GM19468 (cell line): ENCODE results near the gene SLC22A16.

Source experiments
- ATAC-seq: cut with Tn5 transposase; IDR thresholded peaks from one replicate; pipeline ENCODE4 v1.9.1; 2021; ENCODE audit warnings: mild to moderate bottlenecking, moderate library complexity, moderate number of reproducible peaks; ENCODE audit not compliant: unreplicated experiment; ENCODE audit errors: extremely low read depth

SLC22A16 gene

DNA sequence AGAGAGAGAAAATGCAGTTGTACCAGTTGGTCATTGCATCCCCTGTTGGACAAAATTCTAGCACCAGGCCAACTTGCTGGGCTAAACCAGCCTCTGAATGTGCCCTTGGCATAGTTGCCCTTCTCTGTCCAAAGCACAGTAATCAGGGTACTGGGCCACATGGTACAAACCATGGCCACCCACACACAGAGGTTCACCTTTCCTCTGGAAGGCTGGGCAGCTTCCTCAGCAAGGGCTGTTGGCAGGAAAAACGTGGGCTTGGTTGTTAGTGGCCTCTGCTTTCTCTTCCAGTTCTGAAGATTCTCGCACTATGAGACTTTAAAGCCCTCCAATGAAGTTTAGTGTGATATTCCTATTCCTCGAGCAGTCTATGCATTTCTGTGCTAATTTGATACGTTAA is 61.7 kb downstream of the SLC22A16 start:
- ATAC-seq: no peak

DNA sequence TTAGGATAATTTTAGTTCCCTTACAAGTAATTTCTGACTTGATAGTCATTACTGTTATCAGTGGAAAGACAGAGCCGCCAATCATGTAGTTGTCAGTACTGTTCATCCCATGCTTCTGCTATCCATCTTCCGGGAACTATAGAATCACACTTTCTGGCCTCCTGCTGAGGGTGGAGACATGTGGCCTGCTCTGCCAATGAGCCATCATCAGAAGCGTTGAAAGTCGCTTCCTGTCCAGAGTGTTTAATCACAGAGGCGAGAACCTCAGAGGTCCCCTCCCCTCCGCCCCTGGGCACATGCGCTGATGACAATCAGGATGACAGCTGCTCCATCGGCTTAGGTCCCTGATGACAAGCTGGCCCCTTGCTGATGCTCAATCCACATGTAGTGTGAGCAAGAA is 64.1 kb downstream of the SLC22A16 start:
- ATAC-seq: no peak

DNA sequence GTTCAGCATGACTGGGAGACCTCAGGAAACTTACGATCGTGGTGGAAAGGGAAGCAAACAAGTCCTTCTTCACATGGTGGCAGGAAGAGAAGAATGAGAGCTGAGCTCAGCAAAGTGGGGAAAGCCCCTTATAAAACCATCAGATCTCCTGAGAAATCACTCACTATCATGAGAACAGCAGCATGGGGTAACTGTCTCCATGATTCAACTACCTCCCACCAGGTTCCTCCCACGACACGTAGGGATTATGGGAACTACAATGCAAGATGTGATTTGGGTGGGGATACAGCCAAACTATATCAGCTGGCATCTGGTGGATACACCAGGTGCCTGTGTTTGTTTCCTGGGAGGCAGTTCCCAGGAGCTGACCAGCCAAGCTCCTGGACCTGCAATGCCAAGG is 65.9 kb downstream of the SLC22A16 start:
- ATAC-seq: no peak

DNA sequence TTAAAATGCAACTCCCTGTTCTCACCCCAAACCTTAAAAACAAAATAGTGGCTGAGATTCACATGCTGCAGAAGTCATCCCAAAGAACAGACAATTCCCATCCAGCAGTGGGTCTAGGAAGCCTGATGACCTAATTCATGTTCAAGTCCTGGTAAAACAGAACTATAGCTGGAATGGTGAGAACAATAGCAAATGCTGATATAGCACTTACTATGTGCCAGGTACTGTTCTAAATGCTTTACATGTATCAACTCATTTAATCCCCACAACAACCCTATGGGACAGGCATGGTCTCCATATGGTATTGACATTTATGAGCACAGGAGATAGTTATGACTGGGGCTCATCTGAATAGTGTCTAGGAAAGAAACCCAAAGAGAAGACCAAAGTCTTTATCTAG is 66.6 kb downstream of the SLC22A16 start:
- ATAC-seq: no peak

DNA sequence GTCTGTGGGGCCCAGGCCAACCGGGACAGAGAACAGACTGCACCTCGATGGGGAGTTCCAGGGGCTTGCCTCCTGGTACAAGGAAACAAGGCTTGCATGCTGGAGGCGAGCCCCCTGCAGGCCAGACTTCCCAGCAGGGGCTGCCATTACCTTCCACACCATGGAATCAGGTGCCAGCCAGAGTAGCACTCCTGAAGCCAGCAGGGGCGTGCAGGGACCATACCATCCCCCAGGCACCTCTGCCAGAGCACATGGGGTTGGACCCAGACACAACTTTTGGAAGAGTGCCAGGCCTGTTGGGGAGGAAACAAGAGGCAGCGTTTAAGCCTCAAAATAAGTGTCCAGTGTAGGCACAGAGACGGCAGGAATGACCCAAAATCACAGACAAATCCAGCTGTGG is 67.5 kb downstream of the SLC22A16 start:
- ATAC-seq: no peak

DNA sequence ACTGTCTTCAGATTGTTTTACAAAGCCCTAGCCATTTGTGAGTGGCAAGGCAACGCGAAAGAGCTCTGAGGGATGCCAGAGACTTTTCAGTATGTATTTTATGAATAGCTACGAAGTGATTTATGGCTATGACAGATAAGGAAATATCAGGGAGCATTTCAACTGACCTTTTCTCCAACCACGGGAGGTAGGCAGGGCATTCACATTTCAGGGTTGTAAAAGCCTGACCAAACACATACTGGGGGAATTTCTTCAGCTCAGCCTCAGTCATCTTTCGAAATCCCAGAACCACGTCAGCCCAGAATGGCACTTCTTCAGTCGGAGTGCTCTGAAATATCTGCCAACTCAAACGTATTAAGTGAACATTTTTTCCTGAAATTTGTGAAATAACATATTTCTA is 71.8 kb downstream of the SLC22A16 start:
- no peak for ATAC-seq

DNA sequence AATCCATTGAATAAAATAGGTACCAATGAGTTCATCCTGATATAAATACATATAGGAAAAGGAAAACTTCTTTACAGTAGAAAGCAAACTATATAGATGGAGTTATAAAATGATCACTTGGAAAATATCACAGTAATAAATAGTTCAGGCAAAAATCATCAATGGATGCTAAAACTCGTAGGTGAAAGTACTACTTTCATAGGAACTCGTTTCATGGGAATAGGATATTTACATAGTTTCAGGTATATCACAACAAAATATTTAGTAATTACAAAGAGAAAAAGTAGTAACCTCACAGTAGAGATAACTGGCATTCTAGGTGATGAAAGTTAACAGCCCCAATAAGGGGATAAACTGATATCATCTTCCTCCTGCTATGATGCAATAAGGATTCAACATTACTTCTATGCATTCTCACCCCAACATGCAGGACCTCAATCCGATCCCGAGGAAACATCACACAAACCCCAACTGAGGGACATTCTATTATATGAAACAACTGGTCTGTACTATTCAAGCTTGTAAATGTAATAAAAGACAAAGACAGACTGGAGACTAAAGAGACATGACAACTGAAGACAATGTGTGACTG is 74.7 kb downstream of the SLC22A16 start:
- ATAC-seq: no peak

DNA sequence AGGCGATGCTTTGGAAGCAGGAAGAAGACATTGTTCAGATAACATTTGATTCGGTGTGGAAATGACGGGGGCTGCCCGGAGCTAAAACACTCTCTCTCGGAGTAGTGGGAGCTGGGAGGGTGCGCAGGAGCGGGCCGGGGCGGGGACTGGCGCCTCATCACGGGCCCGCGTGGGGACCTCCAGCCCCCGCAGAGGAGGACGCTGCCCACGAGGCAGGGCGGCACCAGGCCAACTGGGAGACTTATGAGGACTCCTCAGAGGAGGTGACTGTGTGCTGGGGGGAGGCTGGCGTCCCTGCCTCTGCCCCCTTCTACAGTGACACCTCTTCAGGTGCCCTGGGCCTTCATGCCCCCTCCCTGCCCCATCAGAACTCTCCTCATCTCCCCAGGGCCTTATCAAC is 76.2 kb downstream of the SLC22A16 start:
- ATAC-seq: no peak

DNA sequence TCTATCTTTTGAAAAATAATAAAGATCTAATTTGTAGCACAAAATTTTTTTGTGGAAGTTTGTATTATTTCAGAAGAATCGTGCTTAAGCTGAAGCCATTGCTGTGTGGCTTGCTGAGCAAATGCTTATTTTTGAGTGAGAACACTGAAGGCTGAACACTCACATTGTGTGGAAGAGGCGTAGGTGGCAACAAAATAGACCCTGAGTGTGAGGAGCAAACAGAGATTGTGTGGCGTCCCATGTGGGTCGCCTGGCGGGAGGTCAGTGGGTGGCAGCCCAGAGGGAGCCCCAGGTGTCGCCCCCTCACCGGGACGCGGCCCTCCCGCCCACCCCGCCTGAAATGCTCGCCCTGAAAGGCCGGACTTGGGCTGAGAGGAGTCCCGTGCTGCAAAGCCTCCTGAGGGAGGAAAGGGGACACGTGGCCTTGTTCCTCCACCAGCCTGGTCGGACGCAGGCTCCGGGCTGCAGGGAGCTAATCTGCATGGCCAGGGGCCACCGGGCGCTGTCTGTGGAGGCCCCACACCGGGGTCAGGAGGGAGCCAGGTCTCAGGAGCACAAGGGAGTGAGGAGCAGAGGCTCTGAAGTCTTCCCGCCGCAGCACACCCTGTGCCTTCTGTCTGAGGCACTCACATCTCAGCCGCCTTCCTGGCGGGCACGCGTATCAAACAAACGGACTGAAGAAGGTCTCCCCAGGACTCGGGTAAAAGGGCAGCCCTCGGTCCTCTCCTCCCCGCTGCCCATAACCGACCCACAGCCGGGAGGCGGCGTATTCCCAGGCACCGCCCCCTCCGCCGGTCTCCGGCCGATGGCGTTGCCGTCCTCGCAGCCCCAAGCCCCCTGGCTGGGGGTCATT is 77.0 kb downstream of the SLC22A16 start:
- ATAC-seq: no peak

DNA sequence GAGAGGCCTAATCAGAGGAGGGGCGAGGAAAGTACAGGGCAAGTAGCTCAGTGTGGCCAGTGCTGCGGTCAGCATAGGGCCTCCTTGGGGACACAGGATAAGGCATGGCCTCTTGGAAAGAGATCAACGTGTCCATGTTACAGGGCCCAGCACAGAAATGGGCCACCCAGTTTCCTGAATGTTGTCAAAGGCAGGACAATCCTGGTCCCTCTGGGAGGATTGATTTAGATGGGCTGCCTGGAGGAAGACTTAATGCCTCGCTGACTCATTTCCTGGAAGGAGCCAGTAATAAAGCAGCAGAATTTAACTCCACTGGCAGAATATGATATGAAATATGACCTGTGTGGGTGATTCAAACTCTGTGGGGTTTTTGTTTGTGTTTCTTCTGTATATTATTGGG is 77.6 kb downstream of the SLC22A16 start:
- ATAC-seq: no peak

DNA sequence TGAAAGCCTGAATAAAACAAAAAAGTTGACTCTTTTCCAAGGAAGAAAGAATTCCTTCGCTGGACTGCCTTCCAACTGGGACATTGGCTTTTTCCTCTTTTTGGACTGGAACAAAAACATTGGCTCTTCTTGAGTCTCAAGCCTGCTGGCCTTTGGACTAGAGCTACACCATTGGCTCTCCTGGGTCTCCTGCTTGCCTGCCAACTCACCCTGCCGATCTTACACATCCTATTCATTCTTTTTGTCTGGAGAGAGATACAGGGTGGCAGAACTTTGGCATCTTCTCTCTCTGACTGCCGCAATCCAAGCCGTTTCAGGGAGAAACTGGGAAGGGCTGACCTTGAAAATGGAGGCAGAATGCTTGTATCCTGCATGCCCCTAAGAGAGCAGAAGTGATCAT is 81.2 kb downstream of the SLC22A16 start:
- ATAC-seq: no peak

DNA sequence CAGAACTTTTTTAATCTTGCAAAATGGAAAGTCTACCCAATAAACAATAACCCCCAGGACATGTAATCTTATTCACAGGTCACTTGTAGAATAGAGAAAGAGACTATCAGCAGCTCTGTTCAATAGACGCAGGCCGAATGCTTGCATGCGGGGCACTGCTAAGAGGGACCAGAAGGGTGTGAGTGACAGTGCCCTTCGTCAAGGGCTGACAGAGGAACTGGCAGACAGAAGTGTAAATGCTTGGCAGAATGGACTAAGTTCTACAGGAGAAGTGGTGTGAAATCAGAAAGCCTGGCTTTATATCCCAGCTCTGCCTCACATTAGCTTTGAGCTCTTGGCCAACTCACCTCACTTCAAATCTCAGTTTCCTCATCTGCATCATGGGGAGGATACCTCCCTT is 82.0 kb downstream of the SLC22A16 start:
- ATAC-seq: no peak

DNA sequence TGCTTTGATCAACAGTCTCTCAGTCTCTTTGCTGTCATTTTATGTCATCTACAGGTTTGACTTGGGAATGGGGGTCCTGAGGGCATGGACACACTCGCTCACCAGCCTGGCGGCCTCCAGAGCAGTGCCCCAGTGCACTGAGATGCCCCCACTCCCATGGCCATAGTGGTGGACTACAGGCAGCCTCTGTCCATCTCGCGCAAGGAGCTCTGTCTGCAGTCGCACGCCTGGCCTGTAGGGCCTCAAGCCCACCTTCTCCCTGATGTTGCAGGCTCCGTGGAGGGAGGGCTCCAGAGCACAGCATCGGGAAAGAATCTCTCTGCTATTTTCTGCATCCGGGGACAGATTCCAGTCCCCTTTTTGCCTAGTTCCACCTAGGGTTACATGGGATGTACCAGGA is 83.7 kb downstream of the SLC22A16 start:
- ATAC-seq: no peak

DNA sequence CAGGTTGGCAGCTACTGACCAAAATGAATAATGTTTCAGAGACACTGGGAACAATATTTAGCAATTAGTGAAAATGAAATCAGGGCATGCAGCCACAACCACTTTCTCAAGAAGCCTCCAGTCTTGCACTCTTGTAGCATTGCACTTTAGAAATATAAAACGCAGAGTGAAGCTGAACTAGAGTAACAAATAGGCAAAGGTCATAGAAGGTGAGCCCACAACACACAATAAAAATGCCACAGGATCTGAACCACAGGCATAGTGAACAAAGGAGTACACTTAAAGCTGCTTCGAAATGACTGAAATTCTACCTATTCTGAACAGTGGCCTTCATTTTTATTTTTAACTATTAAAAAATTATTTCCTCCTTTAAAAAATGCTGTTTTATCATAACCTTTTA is 86.0 kb downstream of the SLC22A16 start:
- ATAC-seq: no peak

DNA sequence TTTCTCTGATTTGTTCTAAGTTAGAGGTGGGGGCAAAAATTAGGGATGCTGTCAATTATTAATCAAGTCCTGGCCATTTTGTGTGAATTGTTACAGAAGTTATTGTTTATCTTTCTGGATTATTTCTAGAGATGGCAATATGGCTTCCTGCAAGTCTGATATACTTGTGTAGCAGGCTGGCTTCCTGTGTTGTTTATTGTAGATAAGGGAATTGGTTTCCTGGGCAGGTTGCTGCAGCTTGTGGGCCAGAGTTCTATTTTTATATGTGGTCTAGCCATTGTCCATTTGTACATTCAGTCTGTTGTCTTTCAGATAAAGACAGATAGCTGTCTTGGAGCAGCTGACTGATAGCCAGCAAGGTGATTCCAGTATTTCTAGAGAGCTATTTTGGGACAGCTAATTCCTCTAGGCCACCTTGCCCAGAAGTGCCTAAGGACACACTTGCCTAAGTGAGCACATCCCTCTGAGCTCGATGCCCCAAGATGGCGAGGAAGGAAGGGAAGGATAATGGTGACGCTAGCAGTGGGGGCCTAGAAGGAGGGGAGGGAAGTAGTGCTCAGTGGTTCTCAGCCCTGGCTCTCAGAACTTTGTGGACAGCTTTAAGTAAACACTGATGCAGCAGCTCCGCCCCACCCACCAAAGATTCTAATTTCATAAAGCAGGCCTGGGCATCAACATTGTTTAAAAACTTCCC is 86.6 kb downstream of the SLC22A16 start:
- no peak for ATAC-seq

DNA sequence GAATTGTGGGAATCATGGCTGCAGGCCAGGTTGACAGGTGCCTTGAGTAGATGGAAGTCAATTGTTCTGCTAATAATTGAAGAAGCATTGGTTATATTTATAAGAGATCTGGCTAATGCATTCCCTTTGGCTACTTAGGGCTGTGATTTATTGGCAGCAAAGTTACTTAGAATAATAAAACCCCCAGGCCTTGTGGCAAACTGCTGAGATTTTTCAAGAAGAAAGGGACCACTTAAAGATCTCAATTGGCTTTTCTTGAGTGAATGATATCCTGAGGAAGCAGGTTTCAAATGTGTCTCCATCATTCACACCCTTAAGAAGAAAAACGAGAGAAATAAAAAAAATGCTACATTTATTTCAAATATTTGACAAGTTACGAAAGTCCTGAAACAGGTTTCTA is 88.4 kb downstream of the SLC22A16 start:
- ATAC-seq: no peak

DNA sequence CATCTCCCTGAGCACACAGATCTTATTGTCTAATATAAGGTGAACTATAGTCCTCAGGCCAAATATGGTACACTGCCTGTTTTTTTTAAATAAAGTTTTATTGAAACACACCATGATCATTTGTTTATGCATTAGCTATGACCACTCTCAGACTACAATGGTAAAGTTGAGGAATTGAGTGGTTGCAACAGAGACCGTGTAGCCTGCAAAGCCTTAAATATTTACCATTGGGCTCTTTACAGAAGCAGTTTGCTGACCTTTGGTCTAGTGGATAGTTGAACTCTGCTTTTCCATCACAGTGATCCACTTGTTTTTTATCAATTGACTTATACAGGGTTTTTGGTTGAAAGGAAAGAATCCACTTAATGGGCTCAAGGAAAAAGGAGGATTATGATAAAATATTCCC is 91.0 kb downstream of the SLC22A16 start:
- no peak for ATAC-seq

DNA sequence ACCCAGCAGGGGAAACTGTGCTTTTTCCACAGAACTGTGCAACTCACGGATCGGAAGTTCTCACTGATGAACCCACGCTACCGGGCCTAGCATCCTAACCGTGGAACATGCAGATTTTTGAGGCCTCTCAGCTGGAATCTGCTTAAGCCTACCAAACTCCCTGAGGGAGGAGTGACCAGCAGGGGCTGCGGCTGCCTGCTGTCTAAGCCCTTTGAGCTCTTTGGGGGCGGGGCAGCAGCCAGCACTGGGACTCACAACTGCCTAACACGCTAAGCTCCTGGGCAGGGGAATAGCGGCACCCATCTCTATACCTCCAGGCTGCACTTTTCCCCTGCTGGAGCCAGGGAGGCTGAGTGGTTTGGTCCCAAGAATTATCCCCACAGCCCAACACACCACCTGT is 97.9 kb downstream of the SLC22A16 start:
- no peak for ATAC-seq
